ENCODE data around the gene EDN1. TPM values are rescaled to one million over a fixed set of nuclear protein-coding genes. Genes with fewer than 3 reads are reported as not detected.

Gene EDN1
- total and polyA plus RNA-seq, 12 donors, result 0.36 to 7.8 (median 3.4) TPM

DNA sequence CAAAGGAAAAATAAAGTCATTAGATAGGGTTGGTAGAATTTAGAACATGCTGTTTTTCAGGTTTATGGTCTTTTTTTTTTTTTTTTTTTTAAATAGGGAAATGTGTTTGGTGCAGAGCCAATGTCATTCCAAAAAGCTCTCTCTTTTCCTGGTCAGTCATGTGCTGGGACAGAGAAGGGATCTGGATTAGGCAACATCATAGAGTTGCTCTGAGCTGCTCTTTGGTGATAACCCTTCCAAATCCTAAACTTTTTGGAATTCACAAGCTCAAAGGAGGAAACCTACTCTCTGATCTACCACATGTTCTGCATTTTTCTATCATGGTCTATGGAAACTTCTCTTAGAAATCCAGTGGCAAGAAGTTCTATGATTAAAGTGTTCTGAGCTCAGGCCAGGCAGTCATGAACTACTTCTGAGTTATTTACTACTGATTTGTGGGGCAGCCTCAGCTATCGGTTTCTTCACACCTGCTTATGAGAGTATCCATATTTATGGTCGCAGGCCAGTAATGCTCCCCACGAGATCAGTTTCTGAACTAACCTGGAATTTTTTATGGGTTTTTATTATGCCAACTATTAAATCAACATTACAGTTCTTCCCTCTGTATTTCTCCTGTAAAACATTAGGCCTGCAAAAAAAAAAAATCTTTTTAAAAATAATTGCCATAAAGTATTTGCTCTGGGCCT, 4.8 kb downstream of the EDN1 start:
- WGBS, 2 donors, result 89 to 92% methylated on average over 3 of the region's 3 CpGs
- Histone ChIP-seq H3K27me3 (peaks cover 0 to 38% (median 15%) of the 10 kb centered on the region in 7 donors), H3K27ac (no peak overlapping the region), H3K36me3 (peaks cover 0 to 32% (median 0%) of the 10 kb centered on the region in 9 donors), H3K4me3 (peak overlapping the region in 1 of 10 donors; percentile 4), H3K9me3 (no peaks in the 10 kb centered on the region), H3K4me1 (peaks cover 0 to 39% (median 15%) of the 10 kb centered on the region in 9 donors)
- no peak for ATAC-seq
- TF ChIP-seq CTCF (IDR thresholded peaks at IDR 0.05), result no peak
- DNase-seq, result no peak
- intact Hi-C loops (cut with DNase I), result loop anchor here in 9 of 10 donors (2.0 to 10.0 kb wide), 11 partner anchors 117 to 713 kb away; no protein-coding TSS in a partner anchor

- Histone ChIP-seq H3K4me3 (peak overlapping the region in 1 of 10 donors; percentile 4), H3K9me3 (no peaks in the 10 kb centered on the region), H3K27ac (no peak overlapping the region), H3K27me3 (peaks cover 0 to 33% (median 15%) of the 10 kb centered on the region in 7 donors), H3K36me3 (peaks cover 0 to 32% (median 0%) of the 10 kb centered on the region in 9 donors), H3K4me1 (peaks cover 0 to 35% (median 13%) of the 10 kb centered on the region in 9 donors)
- no peak for DNase-seq
- 61 to 64% methylated on average over 14 of the region's 14 CpGs for WGBS, 2 donors
- no peak for TF ChIP-seq CTCF (IDR thresholded peaks at IDR 0.05)
- ATAC-seq, result no peak
- intact Hi-C loops (cut with DNase I), result loop anchor here in 6 of 10 donors (2.0 to 10.0 kb wide), 6 partner anchors 119 to 711 kb away; no protein-coding TSS in a partner anchor
These were observed 5.5 kb downstream of the EDN1 start for GRCh38 chr6:12295558-12296254.

- TF ChIP-seq CTCF (IDR thresholded peaks at IDR 0.05), result no peak
- Histone ChIP-seq H3K4me3 (no peak overlapping the region), H3K4me1 (peaks cover 0 to 32% (median 8%) of the 10 kb centered on the region in 9 donors), H3K36me3 (peaks cover 0 to 32% (median 0%) of the 10 kb centered on the region in 9 donors), H3K9me3 (no peaks in the 10 kb centered on the region), H3K27me3 (peaks cover 0 to 28% (median 15%) of the 10 kb centered on the region in 7 donors), H3K27ac (no peak overlapping the region)
- intact Hi-C loops (cut with DNase I), result loop anchor here in 6 of 10 donors (10.0 kb wide), 5 partner anchors 119 to 711 kb away; no protein-coding TSS in a partner anchor
- DNase-seq (no peak), ATAC-seq (peak in 1 of 8 donors; percentile 38)
- 36 to 42% methylated on average over 5 of the region's 5 CpGs for WGBS, 2 donors
These were observed 6.1 kb downstream of the EDN1 start for GRCh38 chr6:12296255-12296573.

GRCh38 chr6:12296604-12297003, 6.4 kb downstream of the EDN1 start:
- DNase-seq (no peak), ATAC-seq (no peak)
- no peak overlapping the region for H3K4me3 ChIP-seq
- no peak for TF ChIP-seq CTCF (IDR thresholded peaks at IDR 0.05)
- 84 to 90% methylated on average over 3 of the region's 3 CpGs for WGBS, 2 donors
- H3K27ac ChIP-seq, result no peak overlapping the region
- peaks cover 0 to 24% (median 12%) of the 10 kb centered on the region in 7 donors for H3K27me3 ChIP-seq
- peaks cover 0 to 32% (median 0%) of the 10 kb centered on the region in 9 donors for H3K36me3 ChIP-seq
- peaks cover 0 to 31% (median 6%) of the 10 kb centered on the region in 9 donors for H3K4me1 ChIP-seq
- H3K9me3 ChIP-seq, result no peaks in the 10 kb centered on the region
- intact Hi-C loops (cut with DNase I), result loop anchor here in 6 of 10 donors (10.0 kb wide), 5 partner anchors 118 to 712 kb away; no protein-coding TSS in a partner anchor
